MM.1S (cell line): Measurements from ENCODE around the gene LRRC4C.
A peak's percentile ranks its signal among the peaks of the same experiment; 100 is the strongest.

Experiments used
- DNase-seq: peaks from one replicate; pipeline ENCODE4 v3.0.0-alpha.2; 2015
- H2AFZ ChIP-seq: fragments of 300-600 bp; sonication (generic); 2 replicates; pipeline ENCODE4 v1.6.0; 2016; ENCODE audit warnings: antibody characterized with exemption, low read length
- H3F3A ChIP-seq: fragments of 300-600 bp; sonication (generic); 2 replicates; pipeline ENCODE4 v1.6.1; 2016; ENCODE audit warnings: mild to moderate bottlenecking, antibody characterized with exemption, low read length, moderate library complexity, mixed read lengths; ENCODE audit not compliant: insufficient read depth
- H3K27ac ChIP-seq: fragments of 300-600 bp; sonication (generic); 2 replicates; pipeline ENCODE4 v1.5.1; 2016; ENCODE audit warnings: mild to moderate bottlenecking, low read length
- H3K27me3 ChIP-seq: fragments of 300-600 bp; sonication (generic); replicated peaks from 2 replicates; pipeline ENCODE4 v1.6.0; 2016; ENCODE audit warnings: low read length; ENCODE audit not compliant: insufficient read depth
- H3K36me3 ChIP-seq: fragments of 300-600 bp; sonication (generic); replicated peaks from 2 replicates; pipeline ENCODE4 v1.6.1; 2016; ENCODE audit warnings: mild to moderate bottlenecking, low read length, mixed read lengths; ENCODE audit not compliant: insufficient read depth
- H3K4me1 ChIP-seq: fragments of 300-600 bp; sonication (generic); 2 replicates; pipeline ENCODE4 v1.6.1; 2016; ENCODE audit warnings: low read length, mixed read lengths
- H3K4me2 ChIP-seq: fragments of 300-600 bp; sonication (generic); 2 replicates; pipeline ENCODE4 v1.6.0; 2016; ENCODE audit warnings: low read depth, low read length
- H3K4me3 ChIP-seq: fragments of 300-600 bp; sonication (generic); 2 replicates; pipeline ENCODE4 v1.5.1; 2016; ENCODE audit warnings: low read length, mixed read lengths
- H3K79me2 ChIP-seq: fragments of 300-600 bp; sonication (generic); 2 replicates; pipeline ENCODE4 v1.6.1; 2016; ENCODE audit warnings: mixed run types, low read length, mixed read lengths
- H3K9ac ChIP-seq: fragments of 300-600 bp; sonication (generic); 2 replicates; pipeline ENCODE4 v1.6.1; 2016; ENCODE audit warnings: low read length, mixed read lengths
- H3K9me2 ChIP-seq: fragments of 300-600 bp; sonication (generic); replicated peaks from 2 replicates; pipeline ENCODE4 v1.6.1; 2016; ENCODE audit warnings: mild to moderate bottlenecking, low read length, mixed read lengths; ENCODE audit not compliant: insufficient read depth
- H3K9me3 ChIP-seq: fragments of 300-600 bp; sonication (generic); replicated peaks from 2 replicates; pipeline ENCODE4 v1.6.1; 2016; ENCODE audit warnings: mild to moderate bottlenecking, low read length, mixed read lengths; ENCODE audit not compliant: insufficient read depth
- H4K20me1 ChIP-seq: fragments of 300-600 bp; sonication (generic); 2 replicates; pipeline ENCODE4 v1.6.1; 2016; ENCODE audit warnings: mild to moderate bottlenecking, low read length, moderate library complexity, mixed read lengths; ENCODE audit not compliant: insufficient read depth
- EZH2 ChIP-seq: fragments of 300-600 bp; sonication (generic); optimal IDR thresholded peaks from 2 replicates; pipeline ENCODE3; 2017; ENCODE audit warnings: low read depth, mild to moderate bottlenecking, antibody characterized with exemption, low read length, mixed read lengths
- EZH2phosphoT487 ChIP-seq: fragments of 300-600 bp; sonication (generic); IDR thresholded peaks from 2 replicates; pipeline ENCODE4 v1.6.1; 2018; ENCODE audit warnings: antibody characterized with exemption, low read length
- TF ChIP-seq, protein P1 (sequence below): fragments of 300-600 bp; sonication (generic); IDR thresholded peaks from 2 replicates; pipeline ENCODE4 v1.5.1; 2016; ENCODE audit warnings: antibody characterized with exemption, low read length, mixed read lengths

LRRC4C gene

DNA sequence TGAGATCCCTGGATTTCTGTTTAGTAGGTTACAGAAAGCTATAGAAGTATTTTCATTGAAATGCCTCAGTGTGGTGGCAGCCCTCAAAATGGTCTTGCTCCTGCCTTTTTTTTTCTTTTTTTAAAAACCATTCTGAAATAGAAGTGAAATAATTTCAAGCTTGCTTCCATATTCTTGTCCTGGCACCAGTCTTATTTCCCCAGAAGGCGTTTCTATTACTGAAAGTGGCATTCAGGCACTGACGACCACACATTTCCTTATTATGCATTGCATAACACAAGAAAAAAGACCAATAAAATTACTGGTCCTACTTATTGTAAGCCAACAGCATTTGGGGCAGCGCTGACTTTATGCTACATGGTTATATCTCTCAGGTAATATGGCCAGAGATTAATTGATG lies 24.5 kb upstream of the LRRC4C start:
- H3K27ac ChIP-seq, result no peak overlapping the region
- H3K9me2 ChIP-seq, result no peaks in the 10 kb centered on the region
- H3K79me2 ChIP-seq, result no peaks in the 10 kb centered on the region
- no peak overlapping the region for H3K4me3 ChIP-seq
- no peaks in the 10 kb centered on the region for H3K9me3 ChIP-seq
- no peaks in the 10 kb centered on the region for H3K27me3 ChIP-seq
- H4K20me1 ChIP-seq, result no peaks in the 10 kb centered on the region
- no peak for DNase-seq
- TF ChIP-seq EZH2 (no peak), EZH2phosphoT487 (no peak)
- TF ChIP-seq, protein P1, sequence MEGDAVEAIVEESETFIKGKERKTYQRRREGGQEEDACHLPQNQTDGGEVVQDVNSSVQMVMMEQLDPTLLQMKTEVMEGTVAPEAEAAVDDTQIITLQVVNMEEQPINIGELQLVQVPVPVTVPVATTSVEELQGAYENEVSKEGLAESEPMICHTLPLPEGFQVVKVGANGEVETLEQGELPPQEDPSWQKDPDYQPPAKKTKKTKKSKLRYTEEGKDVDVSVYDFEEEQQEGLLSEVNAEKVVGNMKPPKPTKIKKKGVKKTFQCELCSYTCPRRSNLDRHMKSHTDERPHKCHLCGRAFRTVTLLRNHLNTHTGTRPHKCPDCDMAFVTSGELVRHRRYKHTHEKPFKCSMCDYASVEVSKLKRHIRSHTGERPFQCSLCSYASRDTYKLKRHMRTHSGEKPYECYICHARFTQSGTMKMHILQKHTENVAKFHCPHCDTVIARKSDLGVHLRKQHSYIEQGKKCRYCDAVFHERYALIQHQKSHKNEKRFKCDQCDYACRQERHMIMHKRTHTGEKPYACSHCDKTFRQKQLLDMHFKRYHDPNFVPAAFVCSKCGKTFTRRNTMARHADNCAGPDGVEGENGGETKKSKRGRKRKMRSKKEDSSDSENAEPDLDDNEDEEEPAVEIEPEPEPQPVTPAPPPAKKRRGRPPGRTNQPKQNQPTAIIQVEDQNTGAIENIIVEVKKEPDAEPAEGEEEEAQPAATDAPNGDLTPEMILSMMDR, result no peak
- no peak overlapping the region for H2AFZ ChIP-seq
- no peaks in the 10 kb centered on the region for H3F3A ChIP-seq
- no peaks in the 10 kb centered on the region for H3K36me3 ChIP-seq
- H3K9ac ChIP-seq, result no peak overlapping the region
- no peak overlapping the region for H3K4me2 ChIP-seq
- no peaks in the 10 kb centered on the region for H3K4me1 ChIP-seq

DNA sequence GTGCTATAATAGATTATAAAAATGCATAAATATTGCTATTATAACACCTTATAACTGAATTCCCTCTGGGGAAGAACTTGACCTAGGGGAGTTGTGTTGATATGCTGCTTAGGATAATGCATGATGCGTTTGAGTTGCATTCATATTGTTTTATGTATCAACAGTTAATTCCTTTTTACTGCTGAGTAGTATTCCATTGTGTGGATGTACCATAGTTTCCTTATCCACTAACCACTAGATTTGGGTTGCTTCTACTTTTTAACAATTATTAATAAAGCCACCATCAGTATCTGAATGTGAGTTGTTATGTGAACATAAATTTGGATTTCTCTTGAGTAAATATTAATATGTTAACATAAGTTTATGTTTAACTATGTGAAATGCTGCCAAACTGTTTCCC lies 19.7 kb upstream of the LRRC4C start:
- H3K4me3 ChIP-seq, result no peak overlapping the region
- no peak for DNase-seq
- TF ChIP-seq, protein P1, result no peak
- TF ChIP-seq EZH2phosphoT487, result no peak
- H3K9ac ChIP-seq, result no peak overlapping the region
- H3K4me2 ChIP-seq, result no peak overlapping the region
- no peaks in the 10 kb centered on the region for H3F3A ChIP-seq
- H3K79me2 ChIP-seq, result no peaks in the 10 kb centered on the region
- H4K20me1 ChIP-seq, result no peaks in the 10 kb centered on the region
- H2AFZ ChIP-seq, result no peak overlapping the region
- no peaks in the 10 kb centered on the region for H3K9me2 ChIP-seq
- no peaks in the 10 kb centered on the region for H3K36me3 ChIP-seq
- H3K27me3 ChIP-seq, result no peaks in the 10 kb centered on the region
- H3K4me1 ChIP-seq, result no peaks in the 10 kb centered on the region
- no peak overlapping the region for H3K27ac ChIP-seq
- H3K9me3 ChIP-seq, result no peaks in the 10 kb centered on the region

DNA sequence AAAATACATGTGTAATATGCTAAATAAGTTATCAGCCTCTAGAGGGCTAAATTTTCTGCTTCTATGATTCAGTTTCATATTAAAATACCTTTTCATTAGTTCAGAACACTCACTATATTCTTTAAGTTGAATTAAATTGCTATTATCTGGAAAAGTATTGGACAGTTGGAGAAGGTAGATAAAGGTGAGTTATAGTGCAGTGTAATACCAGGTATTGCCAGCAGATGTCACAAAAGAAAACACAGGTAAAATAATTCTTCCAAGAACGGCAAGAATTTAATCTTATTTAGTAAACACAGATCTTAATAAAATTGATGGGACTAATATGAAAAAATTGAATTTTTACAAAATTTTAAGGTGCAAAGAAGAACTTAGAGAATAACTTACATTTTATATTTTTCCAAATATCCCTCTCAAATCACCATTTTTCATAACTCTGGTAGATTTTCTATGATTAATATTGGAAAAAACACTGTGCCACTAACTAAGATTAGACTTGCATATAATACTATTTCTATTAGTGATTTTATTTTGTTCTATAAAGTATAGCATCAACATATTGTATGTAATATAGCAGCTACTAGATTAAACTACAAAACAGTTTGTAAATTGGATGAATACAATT lies 1.7 kb upstream of the LRRC4C start:
- Histone ChIP-seq H3K9ac (no peak overlapping the region), H3K79me2 (no peaks in the 10 kb centered on the region), H3K27me3 (no peaks in the 10 kb centered on the region), H3K4me1 (no peaks in the 10 kb centered on the region), H3K9me3 (no peaks in the 10 kb centered on the region), H3K4me3 (no peak overlapping the region), H3K4me2 (no peak overlapping the region), H3K36me3 (no peaks in the 10 kb centered on the region), H2AFZ (no peak overlapping the region), H3K9me2 (no peaks in the 10 kb centered on the region), H3F3A (no peaks in the 10 kb centered on the region), H4K20me1 (no peaks in the 10 kb centered on the region), H3K27ac (no peak overlapping the region)
- DNase-seq, result peak; percentile 27
- TF ChIP-seq, protein P1, result peak; percentile 77
- no peak for TF ChIP-seq EZH2phosphoT487
- TF ChIP-seq EZH2, result no peak
